ENCODE data around the gene PPP1R16B. TPM values are rescaled to one million over a fixed set of nuclear protein-coding genes. Genes with fewer than 3 reads are reported as not detected.

Gene PPP1R16B
- total RNA-seq, 4 donors from 2014 or later: 1.8 to 11.1 (median 7.0) TPM

DNA sequence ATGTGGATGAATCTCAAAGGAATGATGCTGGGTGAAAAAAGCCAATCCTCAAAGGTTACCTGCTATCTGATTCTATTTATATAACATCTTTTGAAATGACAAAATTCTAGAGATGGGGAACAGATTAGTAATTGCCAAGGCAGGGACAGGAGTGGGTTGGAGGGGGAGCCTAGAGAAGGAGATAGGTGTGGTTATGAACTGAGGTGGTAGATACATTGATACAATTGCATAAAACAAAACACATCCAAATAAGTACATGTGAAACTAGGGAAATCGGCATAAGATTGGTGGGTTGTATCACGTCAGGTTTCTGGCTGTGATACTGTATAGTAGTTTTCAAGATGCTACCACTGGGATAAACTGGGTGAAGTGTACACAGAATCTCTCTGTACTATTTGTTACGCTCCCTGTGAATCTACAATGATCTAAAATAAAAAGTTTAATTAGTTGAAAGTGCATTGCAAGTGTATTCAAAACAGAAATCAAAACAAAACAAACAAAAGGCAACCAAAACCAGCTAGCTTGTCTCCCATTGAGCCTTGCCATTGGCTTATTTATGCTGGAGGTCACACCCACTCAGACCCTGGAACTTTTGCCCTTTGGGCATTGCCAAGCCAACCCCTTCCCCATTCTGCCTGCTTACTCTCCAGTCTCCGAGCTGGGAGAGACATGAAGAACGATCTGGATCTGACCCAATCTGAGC lies 27.8 kb downstream of the PPP1R16B start:
- DNase-seq: no peak
- WGBS, 2 donors (ENCODE audit: low coverage in 1 of 2): 70 to 71% methylated on average over 3 to 5 of the region's 5 CpGs
- Histone ChIP-seq H3K27ac (no peak overlapping the region), H3K4me1 (no peaks in the 10 kb centered on the region), H3K36me3 (no peaks in the 10 kb centered on the region), H3K9me3 (no peaks in the 10 kb centered on the region), H3K4me3 (no peak overlapping the region), H3K27me3 (no peaks in the 10 kb centered on the region)
- TF ChIP-seq POLR2A (IDR thresholded peaks at IDR 0.05): no peak
- no peak for TF ChIP-seq POLR2AphosphoS5 (IDR thresholded peaks at IDR 0.05)
- no peak for TF ChIP-seq EP300 (IDR thresholded peaks at IDR 0.05; ENCODE audit: low read depth)
- TF ChIP-seq, protein P1, sequence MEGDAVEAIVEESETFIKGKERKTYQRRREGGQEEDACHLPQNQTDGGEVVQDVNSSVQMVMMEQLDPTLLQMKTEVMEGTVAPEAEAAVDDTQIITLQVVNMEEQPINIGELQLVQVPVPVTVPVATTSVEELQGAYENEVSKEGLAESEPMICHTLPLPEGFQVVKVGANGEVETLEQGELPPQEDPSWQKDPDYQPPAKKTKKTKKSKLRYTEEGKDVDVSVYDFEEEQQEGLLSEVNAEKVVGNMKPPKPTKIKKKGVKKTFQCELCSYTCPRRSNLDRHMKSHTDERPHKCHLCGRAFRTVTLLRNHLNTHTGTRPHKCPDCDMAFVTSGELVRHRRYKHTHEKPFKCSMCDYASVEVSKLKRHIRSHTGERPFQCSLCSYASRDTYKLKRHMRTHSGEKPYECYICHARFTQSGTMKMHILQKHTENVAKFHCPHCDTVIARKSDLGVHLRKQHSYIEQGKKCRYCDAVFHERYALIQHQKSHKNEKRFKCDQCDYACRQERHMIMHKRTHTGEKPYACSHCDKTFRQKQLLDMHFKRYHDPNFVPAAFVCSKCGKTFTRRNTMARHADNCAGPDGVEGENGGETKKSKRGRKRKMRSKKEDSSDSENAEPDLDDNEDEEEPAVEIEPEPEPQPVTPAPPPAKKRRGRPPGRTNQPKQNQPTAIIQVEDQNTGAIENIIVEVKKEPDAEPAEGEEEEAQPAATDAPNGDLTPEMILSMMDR (IDR thresholded peaks at IDR 0.05): no peak
- intact Hi-C loops (cut with DNase I; ENCODE audit: low total_unique reads) (no loop called here), in situ Hi-C loops (cut with MboI; ENCODE audit: low pct_ligation_motif_present in 1 of 4, low pct_unique_long_range_greater_than_20kb in 1 of 4, low sequenced_read_pairs in 3 of 4) (no loop called here)

GRCh38 chr20:38833857-38834164 lies 28.3 kb downstream of the PPP1R16B start:
- in situ Hi-C loops (cut with MboI; ENCODE audit: low pct_ligation_motif_present in 1 of 4, low pct_unique_long_range_greater_than_20kb in 1 of 4, low sequenced_read_pairs in 3 of 4) (no loop called here), intact Hi-C loops (cut with DNase I; ENCODE audit: low total_unique reads) (no loop called here)
- DNase-seq: no peak
- 72% methylated on average over 4 of the region's 4 CpGs; no CpG with 5 or more reads in 1 of the 2 donors for WGBS, 2 donors (ENCODE audit: low coverage in 1 of 2)
- H3K4me3 ChIP-seq: no peak overlapping the region
- no peaks in the 10 kb centered on the region for H3K36me3 ChIP-seq
- no peak for TF ChIP-seq POLR2A (IDR thresholded peaks at IDR 0.05)
- no peaks in the 10 kb centered on the region for H3K4me1 ChIP-seq
- no peaks in the 10 kb centered on the region for H3K27me3 ChIP-seq
- H3K9me3 ChIP-seq: no peaks in the 10 kb centered on the region
- no peak overlapping the region for H3K27ac ChIP-seq

- in situ Hi-C loops (cut with MboI; ENCODE audit: low pct_ligation_motif_present in 1 of 4, low pct_unique_long_range_greater_than_20kb in 1 of 4, low sequenced_read_pairs in 3 of 4) (no loop called here), intact Hi-C loops (cut with DNase I; ENCODE audit: low total_unique reads) (no loop called here)
- Histone ChIP-seq H3K4me1 (no peaks in the 10 kb centered on the region), H3K4me3 (no peak overlapping the region), H3K27me3 (no peaks in the 10 kb centered on the region), H3K9me3 (no peaks in the 10 kb centered on the region), H3K27ac (no peak overlapping the region), H3K36me3 (no peaks in the 10 kb centered on the region)
- no peak for DNase-seq
- TF ChIP-seq POLR2A (IDR thresholded peaks at IDR 0.05) (no peak), POLR2AphosphoS5 (IDR thresholded peaks at IDR 0.05) (no peak), EP300 (IDR thresholded peaks at IDR 0.05; ENCODE audit: low read depth) (no peak)
- TF ChIP-seq, protein P1 (IDR thresholded peaks at IDR 0.05): no peak
Observed at GRCh38 chr20:38834868-38835267, 29.4 kb downstream of the PPP1R16B start.

- Histone ChIP-seq H3K9me3 (no peaks in the 10 kb centered on the region), H3K36me3 (no peaks in the 10 kb centered on the region), H3K27ac (no peak overlapping the region), H3K4me3 (no peak overlapping the region), H3K27me3 (no peaks in the 10 kb centered on the region), H3K4me1 (no peaks in the 10 kb centered on the region)
- TF ChIP-seq, protein P1 (IDR thresholded peaks at IDR 0.05): no peak
- TF ChIP-seq POLR2AphosphoS5 (IDR thresholded peaks at IDR 0.05): no peak
- no peak for TF ChIP-seq EP300 (IDR thresholded peaks at IDR 0.05; ENCODE audit: low read depth)
- TF ChIP-seq POLR2A (IDR thresholded peaks at IDR 0.05): no peak
- intact Hi-C loops (cut with DNase I; ENCODE audit: low total_unique reads) (no loop called here), in situ Hi-C loops (cut with MboI; ENCODE audit: low pct_ligation_motif_present in 1 of 4, low pct_unique_long_range_greater_than_20kb in 1 of 4, low sequenced_read_pairs in 3 of 4) (no loop called here)
- DNase-seq: no peak
- 92% methylated on average over 28 of the region's 28 CpGs; no CpG with 5 or more reads in 1 of the 2 donors for WGBS, 2 donors (ENCODE audit: low coverage in 1 of 2)
Observed at GRCh38 chr20:38835792-38836191, 30.3 kb downstream of the PPP1R16B start.

DNA sequence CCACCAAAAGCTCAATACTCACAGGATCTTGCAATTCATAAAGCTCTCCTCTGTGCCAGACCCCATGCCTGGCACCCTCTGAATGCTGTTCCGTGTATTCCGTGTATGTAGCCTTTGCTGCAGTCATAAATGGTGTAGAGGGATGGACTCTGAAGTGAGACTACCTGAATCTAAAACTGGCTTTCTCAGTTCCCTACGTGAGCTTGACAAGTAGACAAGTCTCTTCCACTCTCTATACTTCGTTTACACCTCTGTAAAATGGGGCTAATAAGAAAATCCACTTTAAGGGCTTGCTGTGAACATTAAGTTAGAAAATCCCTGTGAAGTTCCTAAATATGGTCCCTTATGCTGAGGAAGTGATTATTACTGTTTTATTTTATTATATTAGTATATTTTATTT lies 31.5 kb downstream of the PPP1R16B start:
- Histone ChIP-seq H3K9me3 (no peaks in the 10 kb centered on the region), H3K4me1 (no peaks in the 10 kb centered on the region), H3K27me3 (no peaks in the 10 kb centered on the region), H3K4me3 (no peak overlapping the region), H3K36me3 (no peaks in the 10 kb centered on the region), H3K27ac (no peak overlapping the region)
- 59 to 61% methylated on average over 4 of the region's 4 CpGs for WGBS, 2 donors (ENCODE audit: low coverage in 1 of 2)
- intact Hi-C loops (cut with DNase I; ENCODE audit: low total_unique reads) (no loop called here), in situ Hi-C loops (cut with MboI; ENCODE audit: low pct_ligation_motif_present in 1 of 4, low pct_unique_long_range_greater_than_20kb in 1 of 4, low sequenced_read_pairs in 3 of 4) (no loop called here)
- DNase-seq: no peak
- TF ChIP-seq POLR2A (IDR thresholded peaks at IDR 0.05): no peak
- no peak for TF ChIP-seq POLR2AphosphoS5 (IDR thresholded peaks at IDR 0.05)
- TF ChIP-seq, protein P1 (IDR thresholded peaks at IDR 0.05): no peak
- TF ChIP-seq EP300 (IDR thresholded peaks at IDR 0.05; ENCODE audit: low read depth): no peak

Measured in transverse colon (tissue), 4 donors.